Measurements from ENCODE around the gene LOXL1.

LOXL1 gene

DNA sequence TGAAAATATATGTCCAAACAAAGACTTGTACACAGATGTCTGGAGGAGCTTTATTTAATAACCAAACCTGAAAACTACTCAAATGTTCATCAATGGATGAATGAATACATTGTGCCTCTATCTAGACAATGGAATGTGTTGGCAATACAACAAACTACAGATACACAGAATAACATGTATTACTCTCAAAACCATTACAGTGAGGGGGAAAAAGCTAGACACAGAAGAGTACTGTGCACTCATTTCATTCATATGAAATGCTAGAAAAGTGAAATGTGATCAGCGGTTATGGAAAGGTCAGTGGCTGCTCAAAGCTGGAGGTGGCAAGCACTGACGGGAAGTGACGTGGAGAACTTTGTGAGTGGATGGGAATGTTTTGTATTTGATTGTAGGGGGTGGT is 52.6 kb downstream of the LOXL1 start:
- DNase-seq (ENCODE audit: low read depth): no peak

DNA sequence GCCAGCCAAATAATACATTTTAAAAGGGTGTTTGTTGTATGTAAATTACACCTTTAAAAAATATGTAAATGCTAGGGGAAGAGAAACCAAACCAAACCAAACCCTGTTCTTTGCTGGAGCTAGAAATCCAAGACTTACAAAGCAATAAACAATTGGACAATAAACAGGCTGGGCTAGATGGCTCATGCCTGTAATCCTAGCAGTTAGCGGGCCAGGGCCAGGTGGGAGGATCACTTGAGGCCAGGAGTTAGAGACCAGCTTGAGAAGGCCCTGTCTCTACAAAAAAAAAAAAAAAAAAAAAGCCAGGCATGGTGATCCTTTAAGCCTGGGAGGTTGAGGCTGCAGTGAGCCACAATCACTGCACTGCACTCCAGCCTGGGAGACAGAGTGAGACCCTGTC is 53.4 kb downstream of the LOXL1 start:
- DNase-seq (ENCODE audit: low read depth): no peak

DNA sequence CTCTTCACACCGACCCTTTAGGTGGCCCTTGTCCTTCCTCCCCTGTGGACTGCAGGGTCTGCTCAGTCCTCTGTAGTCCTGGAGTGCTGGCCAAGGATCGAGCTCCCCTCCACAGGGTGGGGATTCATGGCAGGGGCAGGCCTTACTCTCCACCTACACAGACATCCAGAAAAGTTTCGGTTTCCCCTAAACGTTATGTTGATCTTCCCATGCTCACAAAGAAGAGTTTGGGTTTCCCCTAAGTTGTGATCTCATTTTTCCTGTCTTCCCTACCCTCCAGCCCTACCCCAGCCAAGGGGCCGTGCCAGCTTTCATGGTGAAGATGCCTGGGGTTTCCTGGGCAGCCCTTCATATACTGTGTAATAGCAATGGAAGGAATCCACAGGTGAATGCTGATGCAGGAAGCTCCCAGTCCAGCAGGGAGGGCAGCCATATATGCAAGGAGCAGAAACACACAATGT is 55.5 kb downstream of the LOXL1 start:
- no peak for DNase-seq (ENCODE audit: low read depth)

DNA sequence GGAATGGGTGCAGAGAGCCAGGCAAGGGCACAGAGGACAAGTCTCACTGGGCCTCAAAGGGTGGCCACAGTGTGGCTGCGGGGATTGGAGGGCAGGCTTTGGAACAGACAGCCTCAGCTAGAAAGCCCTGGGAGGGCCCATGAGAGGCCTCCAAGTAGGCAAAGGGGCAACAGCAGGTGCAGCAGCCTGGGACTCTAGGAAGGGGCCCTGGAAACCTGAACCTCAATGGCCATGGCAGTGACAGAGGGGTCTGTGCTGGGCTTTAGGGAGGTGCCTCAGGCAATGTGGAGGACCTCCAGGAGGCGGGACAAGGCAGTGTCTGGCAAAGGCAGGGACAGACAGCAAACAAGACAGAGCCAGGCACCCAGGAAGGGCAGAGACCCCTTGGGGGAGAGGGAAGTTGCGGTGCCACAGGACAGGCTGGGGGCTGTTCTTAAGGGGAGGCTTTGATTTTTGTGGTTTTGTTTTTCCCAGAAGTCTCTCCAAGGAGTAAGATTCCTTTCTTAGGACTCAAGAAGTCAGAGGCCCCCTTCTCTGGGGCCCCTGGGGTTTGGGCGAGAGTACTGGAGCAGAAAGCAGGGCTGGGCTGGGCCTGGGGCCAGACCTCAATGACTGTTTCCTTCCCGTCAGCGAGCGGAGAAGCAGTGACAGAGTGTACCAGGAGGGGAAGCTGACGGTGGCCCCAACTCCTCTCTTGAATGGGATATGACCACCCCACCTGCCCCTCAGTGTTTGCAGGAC is 56.1 kb downstream of the LOXL1 start:
- DNase-seq (ENCODE audit: low read depth): no peak

GRCh38 chr15:73983211-73983727 is 57.0 kb downstream of the LOXL1 start:
- DNase-seq (ENCODE audit: low read depth): no peak

DNA sequence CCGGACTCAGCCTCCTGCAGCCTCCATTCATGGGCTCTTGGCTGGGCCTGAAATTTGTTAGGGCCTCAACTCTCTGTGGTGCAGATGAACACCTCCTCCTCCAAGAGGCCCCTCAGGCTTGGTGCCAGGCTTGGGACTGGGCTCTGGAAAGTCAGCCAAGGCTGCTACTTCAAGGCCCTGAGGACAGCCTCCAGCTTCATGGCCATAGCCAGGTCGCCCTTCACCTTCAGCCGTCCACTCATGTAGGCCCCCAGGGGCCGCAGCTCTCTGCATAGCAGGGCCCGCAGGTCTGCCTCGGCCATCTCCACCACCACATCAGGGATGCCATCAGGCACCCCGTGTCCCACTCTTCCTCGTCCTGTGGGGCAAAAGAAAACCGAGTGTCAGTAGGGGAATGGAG is 57.5 kb downstream of the LOXL1 start:
- no peak for DNase-seq (ENCODE audit: low read depth)

DNA sequence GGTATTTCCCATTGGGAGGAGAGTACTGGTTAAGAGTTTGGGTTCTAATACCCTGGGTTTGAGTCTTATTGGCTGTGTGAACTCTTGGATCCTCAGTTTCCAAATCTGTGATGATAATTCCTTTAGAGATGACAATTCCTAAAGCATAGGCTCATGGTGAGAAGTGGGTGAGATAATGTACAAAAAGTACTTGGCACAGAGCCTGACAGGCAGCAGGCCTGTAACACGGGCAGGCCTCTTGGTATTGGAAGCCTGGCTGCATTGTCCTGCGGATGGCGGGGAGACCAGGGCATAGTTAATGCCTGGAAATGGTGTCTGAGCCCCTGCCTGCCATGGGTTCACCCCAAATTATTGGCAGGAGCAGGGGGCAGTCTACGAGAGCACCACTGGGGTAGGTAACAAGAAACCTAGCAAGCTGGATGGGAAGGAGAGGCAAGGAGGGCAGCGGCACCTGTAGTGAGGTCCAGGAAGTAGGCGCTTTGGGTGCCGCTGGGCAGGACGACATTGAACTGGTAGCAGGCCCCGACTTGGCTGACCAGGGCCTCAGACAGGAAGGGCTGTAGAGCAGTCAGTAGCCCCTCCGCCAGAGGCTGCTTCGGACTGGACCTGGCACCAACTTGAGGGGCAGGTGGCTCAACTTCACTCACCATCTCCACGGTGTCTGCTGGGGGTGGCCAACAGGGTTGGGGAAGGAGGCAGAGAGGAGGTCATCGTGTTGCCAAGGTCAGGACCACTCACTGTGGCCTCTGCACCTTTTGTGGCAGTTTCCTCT is 58.1 kb downstream of the LOXL1 start:
- no peak for DNase-seq (ENCODE audit: low read depth)

GRCh38 chr15:73985101-73985873 is 59.0 kb downstream of the LOXL1 start:
- no peak for DNase-seq (ENCODE audit: low read depth)

DNA sequence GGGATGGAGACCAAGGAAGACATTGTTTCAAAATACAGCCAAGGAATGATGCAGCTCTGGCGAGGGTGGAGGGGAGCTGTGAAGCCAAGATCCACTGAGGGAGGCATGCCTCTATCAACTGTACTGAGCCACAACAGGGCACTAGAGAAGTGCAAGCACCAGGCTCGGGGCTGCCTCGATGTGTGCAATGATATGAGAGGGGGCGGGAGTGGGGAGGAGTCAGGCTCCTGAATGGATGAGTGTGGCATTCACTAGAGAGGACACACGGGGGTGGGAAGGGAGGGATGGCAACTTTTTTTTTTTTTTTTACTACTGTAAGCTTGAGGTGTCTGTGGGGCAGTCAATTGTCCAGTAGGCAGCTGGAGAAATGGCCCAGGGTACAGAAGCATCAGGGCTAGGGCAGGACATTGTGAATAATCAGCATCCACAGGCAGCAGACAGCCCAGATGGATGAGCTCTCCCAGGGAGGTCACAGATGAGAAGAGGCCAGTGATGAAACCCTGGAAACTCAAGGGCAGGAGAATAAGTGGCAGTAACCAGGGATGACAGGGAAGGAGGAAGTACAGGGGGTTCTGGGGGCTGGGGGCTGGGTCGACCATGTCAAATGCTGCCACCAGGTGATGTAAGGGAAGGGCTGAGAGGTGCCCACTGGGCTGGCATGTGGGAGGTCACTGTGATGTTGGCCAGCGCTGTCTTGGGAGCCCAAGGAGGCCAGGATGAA is 60.0 kb downstream of the LOXL1 start:
- no peak for DNase-seq (ENCODE audit: low read depth)

- DNase-seq (ENCODE audit: low read depth): no peak
Observed at GRCh38 chr15:73986776-73987056, 60.5 kb downstream of the LOXL1 start.

- no peak for DNase-seq (ENCODE audit: low read depth)
Observed at GRCh38 chr15:73987250-73987649, 61.0 kb downstream of the LOXL1 start.

GRCh38 chr15:73987681-73988444 is 61.6 kb downstream of the LOXL1 start:
- no peak for DNase-seq (ENCODE audit: low read depth)

- DNase-seq (ENCODE audit: low read depth): no peak
Observed at GRCh38 chr15:73988445-73988969, 62.2 kb downstream of the LOXL1 start.

DNA sequence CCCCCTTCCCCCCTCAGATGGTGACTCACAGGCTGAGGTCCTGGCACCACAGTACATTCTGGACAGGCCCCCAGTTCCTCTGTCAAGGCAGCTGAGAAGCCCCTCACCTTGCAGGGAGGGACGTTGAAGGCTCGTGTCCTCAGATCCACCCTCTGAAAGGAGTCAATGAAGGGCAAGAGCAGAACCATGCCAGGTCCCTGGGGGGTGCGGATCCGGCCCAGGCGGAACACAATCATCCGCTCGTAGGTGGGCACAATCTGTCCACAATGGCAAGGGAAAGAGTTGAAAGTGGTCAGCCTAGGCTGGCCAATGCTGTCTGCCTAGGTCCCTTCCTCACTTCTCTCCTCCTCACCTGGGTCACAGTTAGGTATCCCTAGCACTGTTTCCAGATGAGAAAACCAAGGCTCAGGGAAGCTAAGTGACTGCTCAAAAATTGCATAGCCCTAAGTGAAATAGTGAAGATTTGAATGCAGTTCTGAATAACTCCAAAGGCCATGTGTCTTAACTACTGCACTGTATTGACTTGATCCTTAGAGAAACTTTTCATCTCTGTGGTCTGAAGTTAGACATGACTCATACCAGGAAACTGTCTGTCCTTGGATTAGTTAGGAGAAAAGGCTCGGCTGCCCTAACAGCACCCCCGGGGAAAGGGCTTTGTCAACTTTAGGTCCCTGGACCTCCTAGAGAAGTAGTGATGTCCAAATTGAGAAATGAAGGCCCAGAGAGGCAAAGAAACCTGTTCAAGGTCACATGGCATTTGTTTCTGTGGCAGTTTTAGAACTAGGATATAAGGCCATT is 62.9 kb downstream of the LOXL1 start:
- DNase-seq (ENCODE audit: low read depth): no peak

DNA sequence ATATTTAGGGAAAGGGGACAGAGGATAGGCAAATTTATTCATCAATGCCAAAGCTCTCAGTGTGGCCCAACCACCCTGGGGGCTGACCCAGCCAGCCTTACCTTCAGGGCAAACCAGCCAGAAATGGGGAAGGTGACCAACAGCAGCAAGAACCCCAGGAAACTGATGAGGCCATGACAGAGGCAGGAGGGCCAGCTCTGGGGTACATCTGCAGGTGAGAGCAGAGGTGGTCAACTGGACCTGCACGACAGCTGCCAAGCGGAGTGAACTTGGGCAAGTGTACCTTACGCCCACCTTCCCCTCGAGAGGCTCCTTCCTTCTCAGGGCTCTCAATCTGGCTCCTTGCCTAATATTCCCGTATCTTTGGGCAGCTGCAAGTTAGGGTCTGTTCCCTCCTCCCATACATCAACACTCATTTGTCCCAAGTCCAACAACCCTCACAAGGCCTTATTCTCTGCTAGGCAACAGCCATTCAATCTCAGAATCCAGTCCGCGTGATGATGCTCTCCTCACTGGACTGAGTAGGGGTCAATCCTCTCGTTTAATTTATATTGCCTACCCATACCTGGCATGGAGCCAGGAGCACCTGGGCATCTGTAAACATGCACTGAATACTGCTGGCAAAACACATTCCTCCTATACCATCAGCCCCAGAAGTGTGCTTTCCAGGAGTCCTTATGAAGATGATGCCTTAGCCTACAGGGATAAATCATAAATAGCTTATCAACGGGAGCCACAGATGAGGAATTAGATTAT is 64.2 kb downstream of the LOXL1 start:
- no peak for DNase-seq (ENCODE audit: low read depth)

- no peak for DNase-seq (ENCODE audit: low read depth)
Observed at GRCh38 chr15:73991260-73991659, 65.0 kb downstream of the LOXL1 start.

GRCh38 chr15:73991726-73992593 is 65.7 kb downstream of the LOXL1 start, which contains the start of gene STOML1:
TSS of gene STOML1 (minus strand) at chr15:73992295. CDS start at chr15:73992223, 72 bp downstream.
- peak; percentile 93 for DNase-seq (ENCODE audit: low read depth)

- DNase-seq (ENCODE audit: low read depth): no peak
Observed at GRCh38 chr15:73992594-73992898, 66.3 kb downstream of the LOXL1 start.

Measured in stimulated activated CD8-positive, alpha-beta memory T cell treated with anti-CD3 and anti-CD28 coated beads, Interleukin-7, amount 100 ng/mL, for 24 hours (primary cell).